ENCODE data around the gene SRPK1.

Gene SRPK1

GRCh38 chr6:35856250-35856649 lies 64.6 kb downstream of the SRPK1 start:
- peaks cover 13% of the 10 kb centered on the region for H3K4me1 ChIP-seq (ENCODE audit: control insufficient read depth, insufficient read depth, low read length)
- no peak overlapping the region for H3K27ac ChIP-seq (ENCODE audit: low read depth, low read length)
- no peaks in the 10 kb centered on the region for H3K9me3 ChIP-seq (ENCODE audit: control insufficient read depth, insufficient read depth, low read length)
- H3K36me3 ChIP-seq (ENCODE audit: control insufficient read depth, insufficient read depth, low read length): peaks cover 93% of the 10 kb centered on the region
- no peak overlapping the region for H3K4me3 ChIP-seq (ENCODE audit: low read depth, low read length)
- H3K27me3 ChIP-seq (ENCODE audit: control insufficient read depth, insufficient read depth, low read length): no peaks in the 10 kb centered on the region
- no peak overlapping the region for H3K9ac ChIP-seq (ENCODE audit: low read depth, low read length)

- Histone ChIP-seq H3K27me3 (ENCODE audit: control insufficient read depth, insufficient read depth, low read length) (no peaks in the 10 kb centered on the region), H3K9ac (ENCODE audit: low read depth, low read length) (no peak overlapping the region), H3K27ac (ENCODE audit: low read depth, low read length) (no peak overlapping the region), H3K4me1 (ENCODE audit: control insufficient read depth, insufficient read depth, low read length) (peaks cover 3% of the 10 kb centered on the region; the same call in 1 of the 2 replicates), H3K4me3 (ENCODE audit: low read depth, low read length) (no peak overlapping the region), H3K9me3 (ENCODE audit: control insufficient read depth, insufficient read depth, low read length) (no peaks in the 10 kb centered on the region), H3K36me3 (ENCODE audit: control insufficient read depth, insufficient read depth, low read length) (peaks cover 96% of the 10 kb centered on the region)
Measured at GRCh38 chr6:35852994-35853393, 67.9 kb downstream of the SRPK1 start.

- Histone ChIP-seq H3K4me3 (ENCODE audit: low read depth, low read length) (no peak overlapping the region), H3K27me3 (ENCODE audit: control insufficient read depth, insufficient read depth, low read length) (no peaks in the 10 kb centered on the region), H3K9ac (ENCODE audit: low read depth, low read length) (no peak overlapping the region), H3K27ac (ENCODE audit: low read depth, low read length) (no peak overlapping the region), H3K9me3 (ENCODE audit: control insufficient read depth, insufficient read depth, low read length) (no peaks in the 10 kb centered on the region), H3K4me1 (ENCODE audit: control insufficient read depth, insufficient read depth, low read length) (no peaks in the 10 kb centered on the region), H3K36me3 (ENCODE audit: control insufficient read depth, insufficient read depth, low read length) (peaks cover 92% of the 10 kb centered on the region)
Measured at GRCh38 chr6:35850208-35850607, 70.7 kb downstream of the SRPK1 start.

- no peak overlapping the region for H3K27ac ChIP-seq (ENCODE audit: low read depth, low read length)
Measured at GRCh38 chr6:35844290-35844689, 76.6 kb downstream of the SRPK1 start.

GRCh38 chr6:35842381-35842780 lies 78.5 kb downstream of the SRPK1 start:
- Histone ChIP-seq H3K27me3 (ENCODE audit: control insufficient read depth, insufficient read depth, low read length) (no peaks in the 10 kb centered on the region), H3K4me1 (ENCODE audit: control insufficient read depth, insufficient read depth, low read length) (no peaks in the 10 kb centered on the region), H3K9ac (ENCODE audit: low read depth, low read length) (no peak overlapping the region), H3K9me3 (ENCODE audit: control insufficient read depth, insufficient read depth, low read length) (no peaks in the 10 kb centered on the region), H3K4me3 (ENCODE audit: low read depth, low read length) (no peak overlapping the region), H3K36me3 (ENCODE audit: control insufficient read depth, insufficient read depth, low read length) (peaks cover 81% of the 10 kb centered on the region), H3K27ac (ENCODE audit: low read depth, low read length) (no peak overlapping the region)

More at GRCh38 chr6:35844290-35844689, 76.6 kb downstream of the SRPK1 start:
- peaks cover 82% of the 10 kb centered on the region for H3K36me3 ChIP-seq (ENCODE audit: control insufficient read depth, insufficient read depth, low read length)
- H3K9ac ChIP-seq (ENCODE audit: low read depth, low read length): no peak overlapping the region
- H3K9me3 ChIP-seq (ENCODE audit: control insufficient read depth, insufficient read depth, low read length): no peaks in the 10 kb centered on the region
- no peak overlapping the region for H3K4me3 ChIP-seq (ENCODE audit: low read depth, low read length)
- H3K4me1 ChIP-seq (ENCODE audit: control insufficient read depth, insufficient read depth, low read length): no peaks in the 10 kb centered on the region
- H3K27me3 ChIP-seq (ENCODE audit: control insufficient read depth, insufficient read depth, low read length): no peaks in the 10 kb centered on the region

GRCh38 chr6:35839019-35839418 lies 81.9 kb downstream of the SRPK1 start:
- H3K4me3 ChIP-seq (ENCODE audit: low read depth, low read length): no peak overlapping the region
- no peaks in the 10 kb centered on the region for H3K9me3 ChIP-seq (ENCODE audit: control insufficient read depth, insufficient read depth, low read length)
- no peaks in the 10 kb centered on the region for H3K4me1 ChIP-seq (ENCODE audit: control insufficient read depth, insufficient read depth, low read length)
- no peak overlapping the region for H3K27ac ChIP-seq (ENCODE audit: low read depth, low read length)
- peaks cover 82% of the 10 kb centered on the region for H3K36me3 ChIP-seq (ENCODE audit: control insufficient read depth, insufficient read depth, low read length)
- H3K9ac ChIP-seq (ENCODE audit: low read depth, low read length): no peak overlapping the region
- H3K27me3 ChIP-seq (ENCODE audit: control insufficient read depth, insufficient read depth, low read length): no peaks in the 10 kb centered on the region

GRCh38 chr6:35833536-35833935 lies 87.4 kb downstream of the SRPK1 start:
- H3K27ac ChIP-seq (ENCODE audit: low read depth, low read length): no peak overlapping the region
- no peaks in the 10 kb centered on the region for H3K9me3 ChIP-seq (ENCODE audit: control insufficient read depth, insufficient read depth, low read length)
- peaks cover 52% of the 10 kb centered on the region for H3K36me3 ChIP-seq (ENCODE audit: control insufficient read depth, insufficient read depth, low read length)

GRCh38 chr6:35831257-35832007 lies 89.5 kb downstream of the SRPK1 start:
- Histone ChIP-seq H3K27me3 (ENCODE audit: control insufficient read depth, insufficient read depth, low read length) (no peaks in the 10 kb centered on the region), H3K36me3 (ENCODE audit: control insufficient read depth, insufficient read depth, low read length) (peaks cover 35% of the 10 kb centered on the region), H3K4me1 (ENCODE audit: control insufficient read depth, insufficient read depth, low read length) (no peaks in the 10 kb centered on the region), H3K9me3 (ENCODE audit: control insufficient read depth, insufficient read depth, low read length) (no peaks in the 10 kb centered on the region), H3K4me3 (ENCODE audit: low read depth, low read length) (no peak overlapping the region), H3K27ac (ENCODE audit: low read depth, low read length) (no peak overlapping the region), H3K9ac (ENCODE audit: low read depth, low read length) (no peak overlapping the region)

More at GRCh38 chr6:35833536-35833935, 87.4 kb downstream of the SRPK1 start:
- Histone ChIP-seq H3K27me3 (ENCODE audit: control insufficient read depth, insufficient read depth, low read length) (no peaks in the 10 kb centered on the region), H3K4me3 (ENCODE audit: low read depth, low read length) (no peak overlapping the region), H3K4me1 (ENCODE audit: control insufficient read depth, insufficient read depth, low read length) (no peaks in the 10 kb centered on the region), H3K9ac (ENCODE audit: low read depth, low read length) (no peak overlapping the region)

- no peak overlapping the region for H3K9ac ChIP-seq (ENCODE audit: low read depth, low read length)
- peaks cover 14% of the 10 kb centered on the region for H3K36me3 ChIP-seq (ENCODE audit: control insufficient read depth, insufficient read depth, low read length)
- no peaks in the 10 kb centered on the region for H3K27me3 ChIP-seq (ENCODE audit: control insufficient read depth, insufficient read depth, low read length)
- H3K27ac ChIP-seq (ENCODE audit: low read depth, low read length): no peak overlapping the region
- H3K4me3 ChIP-seq (ENCODE audit: low read depth, low read length): no peak overlapping the region
- no peaks in the 10 kb centered on the region for H3K9me3 ChIP-seq (ENCODE audit: control insufficient read depth, insufficient read depth, low read length)
- H3K4me1 ChIP-seq (ENCODE audit: control insufficient read depth, insufficient read depth, low read length): no peaks in the 10 kb centered on the region
Measured at GRCh38 chr6:35829306-35829705, 91.6 kb downstream of the SRPK1 start.

- Histone ChIP-seq H3K4me3 (ENCODE audit: low read depth, low read length) (no peak overlapping the region), H3K36me3 (ENCODE audit: control insufficient read depth, insufficient read depth, low read length) (no peaks in the 10 kb centered on the region), H3K9ac (ENCODE audit: low read depth, low read length) (no peak overlapping the region)
Measured at GRCh38 chr6:35824552-35825192, 96.2 kb downstream of the SRPK1 start.

GRCh38 chr6:35823601-35824000 lies 97.3 kb downstream of the SRPK1 start:
- Histone ChIP-seq H3K9ac (ENCODE audit: low read depth, low read length) (no peak overlapping the region), H3K9me3 (ENCODE audit: control insufficient read depth, insufficient read depth, low read length) (no peaks in the 10 kb centered on the region), H3K36me3 (ENCODE audit: control insufficient read depth, insufficient read depth, low read length) (no peaks in the 10 kb centered on the region), H3K4me3 (ENCODE audit: low read depth, low read length) (no peak overlapping the region), H3K27me3 (ENCODE audit: control insufficient read depth, insufficient read depth, low read length) (no peaks in the 10 kb centered on the region), H3K4me1 (ENCODE audit: control insufficient read depth, insufficient read depth, low read length) (no peaks in the 10 kb centered on the region), H3K27ac (ENCODE audit: low read depth, low read length) (no peak overlapping the region)

More at GRCh38 chr6:35824552-35825192, 96.2 kb downstream of the SRPK1 start:
- Histone ChIP-seq H3K27ac (ENCODE audit: low read depth, low read length) (no peak overlapping the region), H3K4me1 (ENCODE audit: control insufficient read depth, insufficient read depth, low read length) (no peaks in the 10 kb centered on the region), H3K9me3 (ENCODE audit: control insufficient read depth, insufficient read depth, low read length) (no peaks in the 10 kb centered on the region), H3K27me3 (ENCODE audit: control insufficient read depth, insufficient read depth, low read length) (no peaks in the 10 kb centered on the region)

Data from HUES48 (cell line).